Smooth muscle cell of the brain vasculature (primary cell): Measurements from ENCODE around the gene TTC29.

ENCODE experiments used
- DNase-seq: peaks from one replicate; pipeline ENCODE4 v3.0.0-alpha.2; 2012; ENCODE audit warnings: low read depth, low spot score

Gene TTC29, protein sequence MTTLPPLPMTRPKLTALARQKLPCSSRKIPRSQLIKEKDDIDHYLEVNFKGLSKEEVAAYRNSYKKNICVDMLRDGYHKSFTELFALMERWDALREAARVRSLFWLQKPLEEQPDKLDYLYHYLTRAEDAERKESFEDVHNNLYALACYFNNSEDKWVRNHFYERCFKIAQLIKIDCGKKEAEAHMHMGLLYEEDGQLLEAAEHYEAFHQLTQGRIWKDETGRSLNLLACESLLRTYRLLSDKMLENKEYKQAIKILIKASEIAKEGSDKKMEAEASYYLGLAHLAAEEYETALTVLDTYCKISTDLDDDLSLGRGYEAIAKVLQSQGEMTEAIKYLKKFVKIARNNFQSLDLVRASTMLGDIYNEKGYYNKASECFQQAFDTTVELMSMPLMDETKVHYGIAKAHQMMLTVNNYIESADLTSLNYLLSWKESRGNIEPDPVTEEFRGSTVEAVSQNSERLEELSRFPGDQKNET

GRCh38 chr4:146945556-146946374, at the start of gene TTC29:
Gene TTC29 (minus strand): TSS chr4:146945864. CDS start chr4:146939895, 5,969 bp downstream.
- DNase-seq = peak; percentile 62

GRCh38 chr4:146981651-146982050, 36.0 kb upstream of the TTC29 start:
- no peak for DNase-seq

DNA sequence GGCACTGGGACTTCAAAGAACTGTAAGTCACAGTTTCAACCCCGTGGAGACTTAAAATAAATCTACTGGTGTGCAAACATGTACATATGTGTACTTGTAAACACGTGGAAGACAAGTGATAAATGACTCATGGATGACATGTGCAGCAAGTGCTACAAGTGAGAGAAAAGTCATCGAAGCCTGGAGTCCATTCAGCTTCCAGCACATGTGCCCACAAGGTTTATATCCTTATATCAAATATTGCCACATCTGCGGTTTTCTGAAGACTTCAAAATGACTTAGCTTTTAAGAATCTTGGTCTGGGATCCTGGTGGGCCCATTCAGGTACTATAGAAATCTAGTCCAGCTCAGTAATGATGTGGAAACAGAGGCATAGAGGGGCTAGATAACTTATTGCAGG, 33.0 kb upstream of the TTC29 start:
- DNase-seq = no peak

DNA sequence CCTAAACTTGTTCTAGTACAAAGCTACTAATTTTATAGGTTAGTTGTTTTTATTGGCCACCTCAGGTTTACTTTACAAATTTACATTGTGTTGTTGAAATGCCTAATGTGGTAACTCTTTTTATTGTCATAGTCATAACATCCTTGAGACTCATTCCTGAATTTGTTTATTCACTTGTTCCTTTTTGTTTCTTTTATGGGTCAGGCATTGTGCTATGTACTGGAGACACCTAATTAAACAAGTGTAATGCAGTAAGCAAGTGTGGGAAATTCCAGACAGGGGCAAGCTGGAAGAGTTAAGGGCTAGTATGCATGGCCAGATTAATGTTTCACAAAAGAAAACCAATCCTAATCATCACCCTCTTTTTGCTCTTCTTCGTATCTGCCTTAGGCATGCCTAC, 30.5 kb upstream of the TTC29 start:
- no peak for DNase-seq

DNA sequence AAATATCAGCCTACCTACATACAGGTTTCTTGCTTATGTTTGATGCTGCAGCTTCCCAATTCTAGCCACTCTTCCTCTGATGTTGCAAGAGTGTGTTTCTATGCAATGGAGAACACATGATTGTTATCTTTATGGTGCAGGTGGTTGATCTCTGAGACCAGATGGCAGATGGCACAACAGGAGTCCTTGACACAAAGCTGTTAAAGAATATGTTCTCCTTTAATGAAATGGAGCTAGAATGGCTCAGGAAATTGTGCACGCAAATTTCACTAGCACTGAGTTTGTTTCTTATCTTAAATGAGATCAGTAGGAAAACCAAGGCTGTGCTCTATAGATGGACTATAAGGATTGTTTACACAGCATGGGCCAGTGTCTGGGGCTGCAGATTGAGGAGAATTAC, 29.9 kb upstream of the TTC29 start:
- no peak for DNase-seq

DNA sequence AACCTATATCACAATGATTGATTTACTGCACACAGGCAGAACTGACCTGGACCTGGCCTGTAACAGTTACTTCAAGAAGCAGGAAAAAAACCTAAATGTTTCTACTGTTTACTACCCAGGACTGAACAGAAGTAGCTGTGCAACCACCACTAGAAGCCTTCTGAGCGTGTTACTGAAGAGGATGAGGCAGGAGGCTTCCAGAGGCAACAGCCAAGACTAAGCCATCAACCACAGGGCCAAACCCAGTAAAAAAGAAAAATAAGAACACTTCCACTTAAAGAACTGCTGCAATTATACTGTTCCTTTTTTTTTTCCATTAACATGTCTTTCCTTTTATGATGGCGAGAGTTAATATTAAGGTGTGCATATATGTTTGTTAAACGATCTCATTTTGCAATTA, 29.4 kb upstream of the TTC29 start:
- DNase-seq = no peak

- DNase-seq = no peak
These were observed 26.4 kb upstream of the TTC29 start for GRCh38 chr4:146972036-146972435.

GRCh38 chr4:146969126-146969525, 23.5 kb upstream of the TTC29 start:
- DNase-seq = no peak

DNA sequence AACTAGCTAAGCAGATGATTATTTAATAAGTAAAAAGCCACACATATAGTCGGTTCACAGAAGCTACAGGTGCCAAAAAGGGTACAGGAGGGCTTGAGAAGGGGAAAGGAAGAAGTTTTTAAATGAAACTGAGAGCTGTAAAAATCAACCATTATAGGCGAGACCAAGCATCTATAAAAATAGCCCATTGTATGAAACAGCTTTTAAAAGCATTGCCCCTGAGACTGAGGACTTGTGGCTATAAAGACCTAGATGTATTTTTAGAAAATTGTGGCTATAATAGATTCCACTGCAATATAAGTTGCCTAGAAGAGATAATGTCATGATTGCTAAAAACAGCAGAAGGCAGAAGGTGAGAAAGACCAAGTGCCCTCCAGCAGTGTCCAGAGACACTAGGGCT, 15.0 kb upstream of the TTC29 start:
- DNase-seq = no peak

DNA sequence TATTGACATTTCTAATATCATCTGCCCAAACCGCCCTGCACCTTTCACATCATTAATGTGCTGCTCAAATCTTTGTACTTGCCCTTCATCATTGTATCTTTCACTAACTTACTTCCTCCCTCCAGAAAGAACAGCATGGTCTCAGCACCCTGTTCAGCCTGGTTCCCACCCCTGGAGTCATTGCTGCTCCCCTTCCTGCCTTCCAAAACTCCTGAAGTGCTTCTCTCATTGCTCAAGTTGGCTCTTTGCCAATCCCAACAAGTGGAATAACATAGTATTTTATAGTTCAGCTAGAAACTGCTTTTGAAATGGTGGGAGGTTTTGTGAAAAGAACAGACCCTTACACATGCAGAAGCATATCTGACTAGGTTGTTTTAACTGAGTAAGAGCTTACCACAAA, 14.0 kb upstream of the TTC29 start:
- DNase-seq = peak; percentile 33

DNA sequence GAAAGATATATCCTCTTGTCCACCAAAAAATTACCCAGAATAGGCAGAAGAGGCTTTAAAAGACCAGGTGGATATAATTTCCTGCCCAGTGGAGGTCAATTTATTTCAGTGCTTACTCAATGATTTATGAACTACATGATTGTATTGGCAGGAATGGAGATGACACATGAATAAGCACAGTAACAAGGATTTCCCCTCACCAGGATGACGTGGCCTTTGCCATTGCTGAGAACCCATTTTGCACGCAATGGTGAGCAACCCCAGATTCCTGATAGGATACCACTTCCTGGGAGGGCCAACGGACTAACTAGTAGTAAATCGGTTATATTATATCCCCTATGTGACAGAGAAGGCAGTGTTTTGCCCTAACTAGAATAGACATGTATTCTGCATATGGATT, 11.6 kb upstream of the TTC29 start:
- DNase-seq = peak; percentile 23

DNA sequence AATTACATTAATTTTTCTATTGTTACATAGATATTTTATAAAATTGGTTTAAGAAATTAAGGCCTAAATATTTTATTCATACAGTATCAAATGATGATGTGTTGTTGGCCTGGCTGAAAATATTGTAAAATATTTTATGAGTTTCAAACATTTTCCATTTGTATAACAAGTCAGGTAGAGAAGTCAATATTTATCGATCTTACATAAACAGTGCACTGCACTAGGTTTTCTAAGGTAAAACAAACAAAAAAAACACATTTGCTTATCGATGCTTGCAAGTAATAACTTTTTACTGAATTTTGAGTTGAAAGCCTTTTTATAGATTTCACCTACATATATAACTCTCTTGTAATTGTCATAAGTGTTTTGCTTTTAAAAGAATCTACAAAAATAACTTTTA, 7.2 kb upstream of the TTC29 start:
- no peak for DNase-seq

- no peak for DNase-seq
These were observed 3.9 kb upstream of the TTC29 start for GRCh38 chr4:146949559-146949958.

GRCh38 chr4:146943691-146944375, 1.8 kb downstream of the TTC29 start:
- DNase-seq = no peak

GRCh38 chr4:146932116-146932515, 13.5 kb downstream of the TTC29 start:
- DNase-seq = no peak

DNA sequence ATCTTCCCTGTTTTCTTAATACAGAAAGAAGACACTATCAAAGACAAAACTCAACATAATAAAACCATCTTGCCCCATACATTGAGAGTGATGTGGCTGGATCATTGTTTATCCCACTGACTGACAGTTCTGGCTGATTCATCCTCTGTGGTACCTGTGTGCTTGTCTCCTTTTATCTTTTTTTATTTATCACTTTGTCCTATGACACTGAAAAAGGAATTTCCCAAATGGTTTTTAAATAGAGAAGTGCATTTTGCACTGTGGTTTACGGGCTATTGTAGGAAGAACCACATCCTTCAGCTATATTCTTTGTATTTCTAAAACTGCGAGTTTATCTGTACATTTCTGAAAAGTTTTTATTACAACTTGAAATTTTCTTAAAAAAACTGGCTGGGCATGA, 15.0 kb downstream of the TTC29 start:
- no peak for DNase-seq

- no peak for DNase-seq
These were observed 18.0 kb downstream of the TTC29 start for GRCh38 chr4:146927695-146928094.

DNA sequence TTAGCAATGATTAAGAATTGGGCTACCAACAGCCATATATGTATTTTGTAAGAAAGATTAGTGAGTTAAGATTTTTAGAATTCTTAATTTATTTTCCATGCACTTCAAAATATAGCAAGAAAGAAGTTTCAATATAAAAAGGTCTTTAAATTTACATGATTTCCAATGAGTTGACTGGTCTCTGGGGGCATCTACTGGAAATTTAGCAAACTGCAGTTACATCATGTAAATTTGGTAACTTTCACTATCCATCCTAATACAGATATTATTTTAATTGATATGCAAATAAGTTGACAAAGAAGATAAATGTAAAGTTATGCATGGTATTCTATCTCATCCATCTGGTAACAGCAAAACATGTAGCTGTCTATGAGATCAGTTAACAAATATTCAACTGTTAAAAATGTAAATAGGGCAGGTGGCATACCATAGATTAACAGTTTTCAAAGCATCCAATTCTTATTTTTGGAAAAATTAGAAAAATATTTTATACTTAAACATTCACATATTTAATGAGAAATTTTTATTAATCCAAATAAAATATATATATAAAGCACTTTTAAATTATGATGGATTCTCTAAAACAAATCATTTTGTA, 29.1 kb downstream of the TTC29 start:
- DNase-seq = peak; percentile 41

DNA sequence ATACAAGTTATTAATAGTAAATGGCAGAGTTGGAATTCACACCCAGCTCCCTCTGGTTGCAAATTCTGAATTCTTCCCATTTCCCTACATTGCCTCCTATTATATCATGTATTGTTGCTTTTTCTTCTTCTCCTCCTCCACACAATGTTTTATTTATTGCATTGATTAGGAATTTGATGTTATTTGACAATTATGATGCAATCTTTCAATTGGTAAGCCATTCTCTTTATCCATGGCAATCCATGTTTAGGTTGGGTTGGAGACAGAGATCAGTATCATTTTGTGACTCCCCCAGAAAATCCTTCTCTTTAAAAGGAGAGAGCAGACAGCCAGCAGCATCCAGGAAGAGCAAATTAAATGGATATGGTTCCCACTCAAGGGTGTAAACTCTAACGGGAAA, 30.5 kb downstream of the TTC29 start:
- no peak for DNase-seq

- no peak for DNase-seq
These were observed 45.4 kb downstream of the TTC29 start for GRCh38 chr4:146900295-146900694.

GRCh38 chr4:146890301-146890700, 55.4 kb downstream of the TTC29 start:
- DNase-seq = no peak

DNA sequence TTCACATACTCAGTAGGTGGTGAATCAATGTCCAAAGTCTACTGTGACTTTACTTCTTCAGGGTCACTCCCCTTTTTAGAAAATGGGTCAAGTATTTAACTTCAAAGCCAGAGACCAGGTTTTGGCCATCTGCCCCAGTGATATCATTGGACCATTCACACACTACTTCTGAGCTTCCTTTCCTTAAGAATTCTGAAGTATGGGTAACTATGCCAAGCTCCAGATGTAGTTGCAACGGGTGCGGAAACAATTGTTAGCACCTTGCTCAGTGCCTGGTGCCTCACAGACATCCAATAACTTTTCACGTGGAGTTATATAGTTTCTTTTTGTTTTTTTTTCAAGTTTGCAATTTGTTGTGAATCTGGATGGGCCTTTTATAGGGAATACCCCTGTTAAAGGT, 62.6 kb downstream of the TTC29 start:
- DNase-seq = no peak
